ENCODE measurements around the gene DHDDS.
"Not testable (repeated sequence)": the region's sequence is repeated elsewhere in the genome, so short reads cannot be mapped to it uniquely, and the experiment has no call there.

The DHDDS gene

DNA sequence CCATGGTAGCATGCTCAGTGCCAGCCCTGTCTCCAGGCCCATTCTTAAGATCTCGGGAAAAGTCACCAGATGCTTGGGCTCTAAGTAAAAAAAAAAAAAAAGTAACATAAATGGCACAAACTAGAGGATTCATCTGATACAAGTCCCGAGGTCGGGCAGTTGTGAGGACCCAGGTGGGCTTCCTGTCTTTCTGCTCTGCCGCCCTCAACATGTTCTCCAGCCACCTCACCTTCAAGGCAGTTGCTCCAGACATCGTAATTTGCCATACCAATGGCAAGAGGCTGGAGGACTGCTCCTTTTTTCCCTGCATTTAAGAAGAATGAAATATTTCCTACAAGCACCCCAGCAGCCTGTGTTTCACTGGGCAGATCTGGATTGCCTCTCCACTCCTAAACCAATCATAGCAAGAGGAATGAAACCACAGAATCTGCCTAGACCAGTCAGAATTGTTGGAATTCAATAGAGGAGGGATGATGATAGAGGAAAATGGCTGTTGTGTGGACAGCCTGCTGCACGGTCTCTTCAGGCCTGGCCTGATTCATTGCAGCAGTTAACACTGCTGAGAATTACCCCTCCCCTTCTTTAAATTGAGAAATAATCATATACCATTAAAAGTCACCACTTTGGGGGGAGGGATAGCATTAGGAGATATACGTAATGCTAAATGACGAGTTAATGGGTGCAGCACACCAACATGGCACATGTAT lies 45.5 kb downstream of the DHDDS start:
- no peak for DNase-seq

DNA sequence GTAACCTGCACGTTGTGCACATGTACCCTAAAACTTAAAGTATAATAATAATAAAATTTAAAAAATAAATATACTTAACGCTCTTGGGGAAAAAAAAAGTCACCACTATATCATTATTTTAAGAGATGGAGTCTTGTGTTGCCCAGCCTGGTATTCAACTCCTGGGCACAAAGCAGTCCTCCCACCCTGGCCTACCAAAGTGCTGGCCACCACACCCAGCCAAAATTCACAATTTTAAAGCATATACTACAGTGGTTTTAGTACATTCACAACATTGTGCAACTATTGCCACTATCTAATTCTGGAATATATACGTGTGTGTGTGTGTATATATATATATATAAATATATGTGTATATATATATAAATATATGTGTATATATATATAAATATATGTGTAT lies 46.0 kb downstream of the DHDDS start:
- peak in 1 of 6 experiments; percentile 11 for DNase-seq

DNA sequence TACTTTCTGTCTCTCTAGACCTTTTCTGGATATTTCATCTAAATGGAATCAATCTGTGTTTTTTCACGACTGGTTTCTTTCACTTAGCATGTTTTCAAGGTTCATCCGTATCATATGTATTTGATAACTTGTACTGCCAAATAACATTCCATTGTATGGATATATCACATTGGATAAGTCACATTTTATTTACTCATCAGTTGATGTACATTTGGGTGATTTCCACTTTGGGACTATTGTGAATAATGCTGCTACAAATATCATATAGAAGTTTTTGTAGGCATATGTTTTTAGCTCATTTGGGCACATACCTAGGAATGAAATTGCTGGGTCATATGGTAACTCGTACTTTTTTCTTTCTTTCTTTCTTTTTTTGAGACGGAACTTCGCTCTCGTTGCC lies 46.9 kb downstream of the DHDDS start:
- DNase-seq = no peak

DNA sequence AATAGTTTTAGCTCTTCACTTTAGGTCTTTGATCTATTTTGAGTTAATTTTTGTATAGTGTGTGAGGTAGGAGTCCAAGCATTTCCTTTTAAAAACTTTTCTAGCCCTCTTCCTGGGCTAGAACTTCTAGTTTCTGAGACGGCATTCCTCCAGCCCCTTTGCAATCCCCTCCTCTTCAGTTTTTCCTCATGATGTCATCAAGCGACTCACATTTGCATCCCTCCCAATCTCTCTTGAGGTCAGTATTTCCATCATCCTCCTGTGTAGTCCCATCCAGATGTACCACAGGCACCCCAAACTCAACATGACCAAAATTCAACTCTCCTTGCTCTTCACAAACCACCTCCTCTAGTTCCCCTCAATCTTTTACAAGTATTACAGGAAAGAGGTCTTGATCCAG lies 50.8 kb downstream of the DHDDS start:
- no peak for DNase-seq

DNA sequence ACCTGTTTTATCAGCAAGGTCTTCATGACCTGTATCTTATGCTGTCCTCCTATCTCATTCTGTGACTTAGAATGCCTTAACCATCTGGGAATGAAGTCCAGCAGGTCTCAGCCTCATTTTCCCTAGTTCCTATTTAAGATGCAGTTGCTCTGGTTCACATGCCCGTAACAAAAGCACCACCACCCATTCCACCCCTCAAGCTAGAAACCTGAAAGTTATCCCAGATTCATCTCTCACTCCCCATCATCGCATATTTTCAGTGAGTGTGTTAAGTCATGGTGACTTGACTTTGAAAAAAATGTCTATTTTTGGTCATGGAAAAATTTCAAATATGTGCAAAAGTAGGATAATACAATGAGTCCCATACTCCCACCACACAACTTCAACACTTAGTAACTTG lies 51.9 kb downstream of the DHDDS start:
- DNase-seq = no peak

DNA sequence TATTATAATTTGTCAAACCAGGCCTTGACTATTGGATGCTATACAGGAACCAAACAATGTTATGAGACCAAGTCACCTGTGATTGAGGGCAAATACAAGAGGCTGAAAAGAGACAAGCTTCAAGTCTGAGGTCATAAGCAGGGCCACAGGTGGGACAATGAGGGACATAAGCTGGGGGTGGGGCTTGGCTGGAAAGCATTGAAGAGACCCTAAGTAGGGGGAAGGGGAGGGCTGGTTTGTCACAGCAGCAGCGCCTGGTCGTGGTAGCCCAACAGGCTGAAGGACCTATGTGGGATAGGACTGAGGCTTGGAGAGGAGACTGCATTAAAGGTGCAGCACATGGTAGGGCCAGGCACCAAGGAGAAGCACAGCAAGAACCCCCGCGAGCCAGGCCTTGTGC lies 58.0 kb downstream of the DHDDS start:
- DNase-seq = no peak

DNA sequence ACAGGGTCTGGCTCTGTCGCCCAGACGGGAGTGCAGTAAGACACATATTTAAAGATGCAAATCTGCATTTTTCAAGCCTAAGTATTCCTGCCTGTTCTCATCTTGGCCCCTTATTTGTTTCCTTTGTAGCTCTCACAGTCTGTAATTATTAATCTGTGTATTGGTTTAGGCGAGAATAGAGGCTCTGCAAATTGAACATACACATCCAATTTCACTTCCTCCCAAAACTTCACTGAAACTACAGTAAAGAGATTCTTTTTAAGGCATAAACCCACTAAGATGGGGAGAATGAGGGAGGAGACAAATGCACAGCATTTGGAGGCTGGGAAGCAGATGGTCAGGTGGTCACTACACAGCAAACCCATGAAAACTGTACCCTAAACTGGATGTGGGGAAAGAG lies 61.1 kb downstream of the DHDDS start:
- no peak for DNase-seq

DNA sequence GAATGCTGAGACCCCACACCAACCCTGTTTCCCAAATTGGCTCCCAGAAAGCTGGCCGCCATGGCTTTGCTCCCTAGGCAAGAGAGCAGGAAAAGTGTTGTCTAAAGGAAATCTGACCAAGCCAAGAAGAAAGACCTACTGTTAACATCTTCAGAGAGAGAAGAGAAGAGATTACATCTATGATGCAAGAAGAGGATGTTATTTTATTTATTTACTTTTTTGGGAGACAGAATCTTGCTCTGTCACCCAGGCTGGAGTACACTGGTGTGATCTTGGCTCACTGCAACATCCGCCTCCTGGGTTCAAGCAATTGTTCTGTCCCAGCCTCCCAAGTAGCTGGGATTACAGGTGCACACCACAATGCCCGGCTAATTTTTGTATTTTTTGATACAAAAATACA lies 61.8 kb downstream of the DHDDS start:
- DNase-seq = no peak

DNA sequence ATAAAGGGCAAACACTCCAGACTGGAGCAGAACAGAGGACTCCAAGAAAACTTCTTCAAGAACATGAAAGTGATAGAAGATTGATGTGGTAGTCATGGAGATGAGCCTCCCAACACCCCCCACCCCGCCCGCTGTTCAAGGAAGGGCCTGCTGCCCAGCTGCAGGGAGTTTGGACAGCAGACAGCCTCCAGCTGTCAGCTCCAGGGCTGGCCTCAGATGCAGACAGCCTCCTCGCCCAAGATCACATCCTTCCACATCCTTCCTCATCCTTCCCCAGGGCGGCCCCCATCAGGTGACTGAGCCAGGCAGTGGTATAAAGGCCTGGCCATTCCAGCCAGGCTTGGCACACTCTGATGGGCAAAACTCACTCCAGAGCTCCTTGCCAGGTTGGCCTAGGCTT lies 64.7 kb downstream of the DHDDS start:
- no peak for DNase-seq

DNA sequence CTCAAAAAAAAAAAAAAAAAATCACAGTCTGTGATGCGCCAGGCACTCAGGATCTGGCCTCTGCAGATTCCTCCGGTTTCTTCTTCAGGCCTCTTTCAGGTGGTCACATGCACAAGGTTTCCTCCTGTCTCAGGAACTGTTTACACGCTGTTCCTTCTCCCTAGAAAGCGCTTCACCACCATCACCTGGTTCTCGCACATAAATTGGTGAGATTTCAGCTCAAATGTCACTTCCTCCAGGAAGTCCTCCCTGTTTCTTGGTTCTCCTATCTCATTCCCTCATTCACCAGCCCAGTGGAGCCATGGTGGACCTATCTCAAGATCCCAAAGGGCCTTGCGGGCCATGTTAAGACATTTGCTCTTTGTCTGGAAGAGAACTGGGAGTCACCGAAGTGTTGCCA lies 66.8 kb downstream of the DHDDS start:
- no peak for DNase-seq

DNA sequence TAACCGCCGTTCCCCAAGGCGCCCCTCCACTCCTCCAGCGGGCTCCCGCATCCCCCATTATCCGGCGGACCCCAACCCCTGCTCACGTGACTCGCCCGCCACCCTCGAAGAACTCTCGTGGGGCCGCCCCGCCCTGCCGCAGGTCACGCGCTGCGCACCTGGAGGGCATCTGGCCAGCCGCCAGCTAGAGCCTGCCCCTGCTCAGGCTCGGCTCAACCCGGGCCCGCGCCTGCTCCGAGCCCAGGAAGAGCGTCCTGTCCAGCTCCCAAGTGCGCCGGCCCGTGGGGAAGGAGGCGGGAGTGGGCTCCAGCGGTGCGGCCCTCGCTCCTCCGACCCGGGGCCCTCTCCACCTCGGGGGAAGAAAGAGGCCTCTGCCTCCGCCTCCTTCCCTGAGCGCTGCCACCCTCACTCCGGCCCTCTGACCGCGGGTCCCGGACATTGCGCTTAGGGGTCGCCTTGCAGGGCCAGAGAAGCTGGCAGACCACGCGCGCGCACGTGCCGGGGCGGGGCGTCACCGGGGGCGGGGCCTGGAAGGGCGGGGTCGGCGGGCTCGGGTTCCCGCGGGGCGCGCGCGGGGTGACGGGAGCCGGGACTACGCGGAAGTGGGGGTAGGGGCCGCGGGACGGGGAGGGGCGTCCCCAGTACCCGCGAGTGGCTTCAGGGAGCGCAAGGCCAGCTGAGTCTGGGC lies 68.5 kb downstream of the DHDDS start:
- peak; percentile 75 to 95 (median 86) for DNase-seq

DNA sequence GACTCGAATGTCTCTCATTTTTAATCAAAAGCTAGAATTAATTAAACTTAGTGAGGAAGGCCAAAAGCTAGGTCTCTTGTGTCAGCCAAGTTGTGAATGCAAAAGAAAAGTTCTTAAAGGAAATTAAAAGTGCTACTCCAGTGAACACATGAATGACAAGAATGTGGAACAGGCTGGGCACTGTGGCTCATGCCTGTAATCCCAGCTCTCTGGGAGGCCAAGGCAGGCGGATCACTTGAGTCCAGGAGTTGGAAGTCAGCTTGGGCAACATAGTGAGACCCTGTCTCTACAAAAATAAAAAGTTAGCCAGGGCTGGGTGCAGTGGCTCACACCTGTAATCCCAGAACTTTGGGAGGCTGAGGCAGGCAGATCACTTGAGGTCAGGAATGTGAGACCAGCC lies 78.6 kb downstream of the DHDDS start:
- not testable (repeated sequence) for DNase-seq

DNA sequence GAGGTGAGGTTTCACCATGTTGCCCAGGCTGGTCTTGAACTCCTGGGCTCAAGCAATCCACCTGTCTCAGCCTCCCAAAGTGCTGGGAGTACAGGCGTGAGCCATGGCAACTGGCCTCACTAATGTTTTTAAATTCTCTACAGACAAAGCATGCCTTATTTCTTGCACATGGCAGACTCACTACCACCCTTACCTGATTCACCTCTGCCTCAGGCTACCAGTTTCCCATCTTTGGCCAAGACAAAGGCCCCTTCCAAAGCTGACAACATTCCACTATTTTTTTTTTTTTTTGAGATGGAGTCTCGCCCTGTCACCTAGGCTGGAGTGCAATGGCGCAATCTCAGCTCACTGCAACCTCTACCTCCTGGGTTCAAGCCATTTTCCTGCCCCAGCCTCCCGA lies 83.7 kb downstream of the DHDDS start:
- not testable (repeated sequence) for DNase-seq

DNA sequence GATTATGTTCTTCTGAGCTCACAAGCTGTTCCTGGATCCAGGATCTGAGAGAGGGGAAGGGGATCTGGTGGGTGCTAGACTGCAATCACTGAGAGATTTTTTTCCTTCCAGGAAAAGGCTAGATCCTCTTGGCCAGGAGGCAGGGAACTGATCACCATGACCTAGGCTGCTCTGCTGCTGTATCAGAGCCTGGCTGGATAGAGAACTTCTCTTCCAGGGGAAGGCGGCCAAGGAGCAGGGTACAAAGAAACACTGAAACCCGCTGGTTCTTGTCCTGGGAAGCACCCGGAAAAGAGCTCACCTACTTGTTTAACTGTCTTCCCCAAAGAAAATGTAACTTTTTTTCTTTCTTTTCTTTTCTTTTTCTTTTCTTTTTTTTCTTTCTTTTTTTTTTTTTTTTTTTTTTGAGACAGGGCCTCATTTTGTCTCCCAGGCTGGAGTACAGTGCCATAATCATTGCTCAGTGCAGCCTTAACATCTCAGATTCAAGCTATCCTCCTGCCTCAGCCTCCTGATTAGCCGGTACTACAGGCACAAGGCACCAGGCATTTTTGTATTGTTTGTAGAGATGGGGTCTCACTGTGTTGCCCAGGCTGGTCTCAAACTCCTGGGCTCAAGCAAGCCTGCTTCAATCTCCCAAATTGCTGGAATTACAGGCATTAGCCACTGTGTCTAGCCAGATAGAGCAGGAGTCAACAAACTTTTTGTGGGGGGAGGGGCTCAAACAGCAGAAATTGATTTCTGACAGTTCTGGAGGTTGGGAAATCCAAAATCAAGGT lies 85.1 kb downstream of the DHDDS start:
- no peak for DNase-seq

DNA sequence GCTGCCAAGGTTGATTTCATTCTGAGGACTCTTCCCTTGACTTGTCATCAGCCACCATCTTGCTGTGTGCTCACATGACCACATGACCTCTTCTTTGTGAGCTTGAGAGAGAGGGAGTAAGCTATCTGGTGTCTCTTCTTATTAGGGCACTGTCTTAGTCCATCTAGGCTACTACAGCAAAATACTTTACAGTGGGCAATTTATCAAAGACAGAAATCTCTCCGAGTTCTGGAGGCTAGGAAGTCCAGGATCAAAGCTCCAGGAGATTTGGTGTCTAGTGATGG lies 85.6 kb downstream of the DHDDS start:
- DNase-seq = no peak

DNA sequence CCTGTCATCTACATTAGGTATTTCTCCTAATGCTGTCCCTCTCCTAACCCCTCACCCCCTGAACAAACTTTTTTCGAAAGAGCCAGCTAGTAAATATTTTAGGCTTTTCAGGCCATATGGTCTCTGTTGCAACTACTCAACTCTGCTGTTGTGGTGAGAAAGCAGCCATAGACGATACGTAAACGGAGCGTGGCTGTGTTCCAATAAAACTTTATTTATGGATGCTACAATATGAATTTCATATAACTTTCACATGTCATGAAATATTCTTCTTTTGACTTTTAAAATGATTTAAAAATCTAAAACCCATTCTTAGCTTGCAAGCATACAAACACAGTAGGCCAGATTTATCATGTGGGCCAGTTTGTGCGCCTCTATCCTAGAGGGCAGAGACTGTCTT lies 86.2 kb downstream of the DHDDS start:
- no peak for DNase-seq

DNA sequence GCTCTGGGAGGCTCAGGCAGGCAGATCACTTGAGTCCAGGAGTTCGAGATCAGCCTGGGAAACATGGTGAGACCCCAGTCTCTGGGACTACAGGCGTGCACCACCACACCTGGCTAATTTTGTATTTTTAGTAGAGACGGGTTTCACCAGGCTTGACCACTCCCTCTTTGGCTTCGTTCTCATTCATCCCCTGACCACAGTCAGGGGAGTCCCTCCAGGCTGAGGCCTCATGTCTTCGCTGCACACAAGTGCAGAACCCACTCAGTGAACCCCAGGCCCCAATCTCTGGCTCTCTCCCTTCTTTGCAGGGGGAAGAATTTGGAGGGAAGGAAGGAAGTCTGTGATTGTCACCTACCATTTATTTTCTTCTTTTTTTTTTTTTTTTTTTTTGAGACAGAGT lies 88.2 kb downstream of the DHDDS start:
- DNase-seq = no peak

All from stimulated activated naive CD4-positive, alpha-beta T cell (primary cell).